ENCODE measurements around the gene NRXN3. TPM values are rescaled to one million over a fixed set of nuclear protein-coding genes. Genes with fewer than 3 reads are reported as not detected.

The NRXN3 gene
- total RNA-seq, 3 donors from 2014 or later: 2.1 to 27.3 (median 2.6) TPM

GRCh38 chr14:79411403-79412174 lies 1241.4 kb downstream of the NRXN3 start:
- no peak overlapping the region for H3K4me3 ChIP-seq
- no peaks in the 10 kb centered on the region for H3K36me3 ChIP-seq (ENCODE audit: low read depth)
- DNase-seq: no peak
- intact Hi-C loops (cut with DNase I, micrococcal nuclease): no loop called here
- no peak for ATAC-seq
- TF ChIP-seq, protein P1, sequence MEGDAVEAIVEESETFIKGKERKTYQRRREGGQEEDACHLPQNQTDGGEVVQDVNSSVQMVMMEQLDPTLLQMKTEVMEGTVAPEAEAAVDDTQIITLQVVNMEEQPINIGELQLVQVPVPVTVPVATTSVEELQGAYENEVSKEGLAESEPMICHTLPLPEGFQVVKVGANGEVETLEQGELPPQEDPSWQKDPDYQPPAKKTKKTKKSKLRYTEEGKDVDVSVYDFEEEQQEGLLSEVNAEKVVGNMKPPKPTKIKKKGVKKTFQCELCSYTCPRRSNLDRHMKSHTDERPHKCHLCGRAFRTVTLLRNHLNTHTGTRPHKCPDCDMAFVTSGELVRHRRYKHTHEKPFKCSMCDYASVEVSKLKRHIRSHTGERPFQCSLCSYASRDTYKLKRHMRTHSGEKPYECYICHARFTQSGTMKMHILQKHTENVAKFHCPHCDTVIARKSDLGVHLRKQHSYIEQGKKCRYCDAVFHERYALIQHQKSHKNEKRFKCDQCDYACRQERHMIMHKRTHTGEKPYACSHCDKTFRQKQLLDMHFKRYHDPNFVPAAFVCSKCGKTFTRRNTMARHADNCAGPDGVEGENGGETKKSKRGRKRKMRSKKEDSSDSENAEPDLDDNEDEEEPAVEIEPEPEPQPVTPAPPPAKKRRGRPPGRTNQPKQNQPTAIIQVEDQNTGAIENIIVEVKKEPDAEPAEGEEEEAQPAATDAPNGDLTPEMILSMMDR (IDR thresholded peaks at IDR 0.05): no peak
- H3K4me1 ChIP-seq (ENCODE audit: low read depth): no peaks in the 10 kb centered on the region
- no peaks in the 10 kb centered on the region for H3K9me3 ChIP-seq

GRCh38 chr14:79412822-79413221 lies 1242.6 kb downstream of the NRXN3 start:
- no peak for ATAC-seq

DNA sequence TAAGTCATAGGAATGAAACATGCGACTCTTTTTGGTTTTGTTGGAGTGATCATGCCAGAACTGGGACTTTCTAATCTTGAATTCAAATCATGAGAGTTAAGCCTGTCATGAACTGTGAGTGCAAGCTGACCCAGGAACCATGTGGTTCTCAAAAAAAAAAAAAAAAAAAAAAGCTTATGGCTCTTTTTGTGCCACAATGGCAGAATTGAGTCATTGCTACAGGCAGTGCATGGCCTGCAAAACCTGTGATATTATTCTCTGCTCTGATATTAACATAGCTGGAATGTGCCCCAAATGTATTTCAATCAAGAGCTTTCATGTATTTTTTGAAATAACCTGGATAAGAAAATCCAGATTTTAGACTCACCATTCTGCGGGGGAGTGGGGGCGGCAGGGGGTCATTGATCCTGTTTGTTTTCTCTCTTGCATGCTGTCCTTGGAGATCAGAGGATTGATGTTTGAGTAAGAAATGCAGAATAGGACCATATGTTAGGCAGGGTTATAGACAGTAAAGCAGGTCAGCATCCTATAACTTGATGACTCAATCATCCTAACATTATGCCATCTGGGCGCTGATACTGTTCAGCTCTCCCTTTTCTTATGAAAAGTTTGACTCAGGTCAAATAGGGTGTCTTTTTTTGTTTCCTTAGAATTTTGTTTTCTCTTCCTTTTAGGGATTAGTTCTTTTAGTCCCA lies 1243.7 kb downstream of the NRXN3 start:
- Histone ChIP-seq H3K4me3 (no peak overlapping the region), H3K9me3 (no peaks in the 10 kb centered on the region), H3K36me3 (ENCODE audit: low read depth) (no peaks in the 10 kb centered on the region), H3K4me1 (ENCODE audit: low read depth) (no peaks in the 10 kb centered on the region)
- intact Hi-C loops (cut with DNase I, micrococcal nuclease): no loop called here
- TF ChIP-seq, protein P1 (IDR thresholded peaks at IDR 0.05): no peak
- ATAC-seq (no peak), DNase-seq (no peak)

More at GRCh38 chr14:79412822-79413221, 1242.6 kb downstream of the NRXN3 start:
- no peaks in the 10 kb centered on the region for H3K9me3 ChIP-seq
- no peaks in the 10 kb centered on the region for H3K4me1 ChIP-seq (ENCODE audit: low read depth)
- no peaks in the 10 kb centered on the region for H3K36me3 ChIP-seq (ENCODE audit: low read depth)
- H3K4me3 ChIP-seq: no peak overlapping the region
- TF ChIP-seq, protein P1 (IDR thresholded peaks at IDR 0.05): no peak
- DNase-seq: no peak
- intact Hi-C loops (cut with DNase I, micrococcal nuclease): no loop called here

GRCh38 chr14:79415726-79416125 lies 1245.6 kb downstream of the NRXN3 start:
- intact Hi-C loops (cut with DNase I, micrococcal nuclease): no loop called here
- Histone ChIP-seq H3K36me3 (ENCODE audit: low read depth) (no peaks in the 10 kb centered on the region), H3K4me3 (no peak overlapping the region), H3K9me3 (no peaks in the 10 kb centered on the region), H3K4me1 (ENCODE audit: low read depth) (no peaks in the 10 kb centered on the region)
- TF ChIP-seq, protein P1 (IDR thresholded peaks at IDR 0.05): no peak
- DNase-seq: no peak
- no peak for ATAC-seq

- intact Hi-C loops (cut with DNase I, micrococcal nuclease): no loop called here
- ATAC-seq: no peak
- H3K4me3 ChIP-seq: no peak overlapping the region
Observed at GRCh38 chr14:79417961-79418360, 1247.8 kb downstream of the NRXN3 start.

More at GRCh38 chr14:79417961-79418360, 1247.8 kb downstream of the NRXN3 start:
- no peak for DNase-seq
- H3K4me1 ChIP-seq (ENCODE audit: low read depth): no peaks in the 10 kb centered on the region
- TF ChIP-seq, protein P1 (IDR thresholded peaks at IDR 0.05): no peak
- H3K9me3 ChIP-seq: no peaks in the 10 kb centered on the region
- H3K36me3 ChIP-seq (ENCODE audit: low read depth): no peaks in the 10 kb centered on the region
